Stimulated activated CD8-positive, alpha-beta memory T cell treated with anti-CD3 and anti-CD28 coated beads, Interleukin-15, amount 100 ng/mL, for 1 hour (primary cell): Measurements from ENCODE around the gene NEDD4.
"Not testable (repeated sequence)": the region's sequence is repeated elsewhere in the genome, so short reads cannot be mapped to it uniquely, and the experiment has no call there.

Source experiments
- DNase-seq: peaks from one replicate; pipeline ENCODE4 v3.0.0-alpha.2; 2020; ENCODE audit warnings: low read depth

The NEDD4 gene

GRCh38 chr15:55893852-55894251 lies 99.6 kb downstream of the NEDD4 start:
- DNase-seq, result no peak

- DNase-seq, result no peak
Observed at GRCh38 chr15:55891196-55891595, 102.2 kb downstream of the NEDD4 start.

GRCh38 chr15:55884223-55884622 lies 109.2 kb downstream of the NEDD4 start:
- DNase-seq, result no peak

GRCh38 chr15:55879181-55879580 lies 114.2 kb downstream of the NEDD4 start:
- no peak for DNase-seq

GRCh38 chr15:55873024-55873720 lies 120.2 kb downstream of the NEDD4 start:
- DNase-seq, result no peak

GRCh38 chr15:55872471-55872870 lies 120.9 kb downstream of the NEDD4 start:
- no peak for DNase-seq

- no peak for DNase-seq
Observed at GRCh38 chr15:55869660-55870059, 123.8 kb downstream of the NEDD4 start.

GRCh38 chr15:55868707-55869106 lies 124.7 kb downstream of the NEDD4 start:
- DNase-seq, result no peak

- DNase-seq, result not testable (repeated sequence)
Observed at GRCh38 chr15:55868291-55868690, 125.1 kb downstream of the NEDD4 start.

- DNase-seq, result no peak
Observed at GRCh38 chr15:55863911-55864310, 129.5 kb downstream of the NEDD4 start.

GRCh38 chr15:55861115-55861514 lies 132.3 kb downstream of the NEDD4 start:
- no peak for DNase-seq

- DNase-seq, result no peak
Observed at GRCh38 chr15:55860468-55860867, 132.9 kb downstream of the NEDD4 start.

GRCh38 chr15:55859681-55860080 lies 133.7 kb downstream of the NEDD4 start:
- no peak for DNase-seq

GRCh38 chr15:55858661-55859060 lies 134.8 kb downstream of the NEDD4 start:
- DNase-seq, result no peak

GRCh38 chr15:55856506-55857164 lies 136.8 kb downstream of the NEDD4 start:
- no peak for DNase-seq

- no peak for DNase-seq
Observed at GRCh38 chr15:55853134-55853533, 140.3 kb downstream of the NEDD4 start.

GRCh38 chr15:55846116-55846707 lies 147.2 kb downstream of the NEDD4 start:
- DNase-seq, result peak; percentile 24

- not testable (repeated sequence) for DNase-seq
Observed at GRCh38 chr15:55842897-55843296, 150.5 kb downstream of the NEDD4 start.

GRCh38 chr15:55835866-55836265 lies 157.5 kb downstream of the NEDD4 start:
- DNase-seq, result no peak

GRCh38 chr15:55834331-55834730 lies 159.1 kb downstream of the NEDD4 start:
- DNase-seq, result no peak

- no peak for DNase-seq
Observed at GRCh38 chr15:55829826-55830225, 163.6 kb downstream of the NEDD4 start.

- no peak for DNase-seq
Observed at GRCh38 chr15:55827955-55828354, 165.5 kb downstream of the NEDD4 start.

GRCh38 chr15:55827204-55827603 lies 166.2 kb downstream of the NEDD4 start:
- no peak for DNase-seq
